ENCODE results near the gene TGFBR3. TPM values are rescaled to one million over a fixed set of nuclear protein-coding genes. Genes with fewer than 3 reads are reported as not detected.

TGFBR3 gene
- total and polyA plus RNA-seq, 2 experiments from 2014 or later, result 46.8 to 68.3 TPM

DNA sequence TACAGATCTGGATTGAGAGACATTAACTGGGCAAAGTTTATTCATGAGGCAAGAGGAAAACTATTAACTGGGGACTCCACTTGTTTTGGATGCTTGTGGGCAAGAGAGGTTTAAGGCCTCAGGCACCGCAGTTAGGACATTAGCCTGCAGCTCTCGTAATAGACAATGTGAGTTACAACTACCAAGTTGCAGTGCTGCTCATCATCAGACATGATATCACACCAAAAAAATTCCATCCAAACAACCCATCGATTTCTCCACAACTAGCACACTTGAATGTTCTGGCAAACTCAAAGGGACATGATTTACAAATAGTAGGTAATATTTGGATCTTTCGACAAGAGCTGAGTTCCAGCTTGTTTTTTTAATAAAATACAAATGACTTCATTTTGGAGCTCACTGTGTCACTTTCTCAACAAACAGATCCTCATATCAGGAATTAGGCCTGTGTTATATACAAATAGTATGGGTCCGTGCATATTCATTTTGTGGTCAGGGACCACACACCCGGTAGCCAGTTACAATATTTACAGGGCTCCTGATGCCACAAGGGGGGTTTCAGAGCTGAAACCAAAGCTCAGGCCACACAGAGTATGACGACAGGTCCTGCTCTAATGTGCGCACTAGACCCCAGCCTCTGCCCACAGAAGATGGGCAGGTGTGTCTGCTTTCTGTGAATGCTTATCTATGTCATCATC, 128.0 kb downstream of the TGFBR3 start:
- WGBS (ENCODE audit: low lambda C conversion rate, missing lambda C conversion rate), result 76% methylated on average over 8 of the region's 8 CpGs
- no peak for DNase-seq (ENCODE audit: low spot score)
- no peak overlapping the region for H3K4me2 ChIP-seq
- no peaks in the 10 kb centered on the region for H4K20me1 ChIP-seq (ENCODE audit: insufficient read depth, poor library complexity, severe bottlenecking)
- peaks cover 13% of the 10 kb centered on the region for H3K79me2 ChIP-seq
- peak overlapping the region; percentile 40 for H3K27ac ChIP-seq
- no peaks in the 10 kb centered on the region for H3K9me3 ChIP-seq (ENCODE audit: low read depth)
- H3K9me2 ChIP-seq (replicated peaks; ENCODE audit: insufficient read depth), result no peaks in the 10 kb centered on the region
- no peak for TF ChIP-seq EZH2 (IDR thresholded peaks at IDR 0.05; ENCODE audit: borderline replicate concordance)
- no peak for TF ChIP-seq EZH2phosphoT487 (IDR thresholded peaks at IDR 0.05; ENCODE audit: low read depth, severe bottlenecking, unreplicated experiment)
- TF ChIP-seq, protein P1, sequence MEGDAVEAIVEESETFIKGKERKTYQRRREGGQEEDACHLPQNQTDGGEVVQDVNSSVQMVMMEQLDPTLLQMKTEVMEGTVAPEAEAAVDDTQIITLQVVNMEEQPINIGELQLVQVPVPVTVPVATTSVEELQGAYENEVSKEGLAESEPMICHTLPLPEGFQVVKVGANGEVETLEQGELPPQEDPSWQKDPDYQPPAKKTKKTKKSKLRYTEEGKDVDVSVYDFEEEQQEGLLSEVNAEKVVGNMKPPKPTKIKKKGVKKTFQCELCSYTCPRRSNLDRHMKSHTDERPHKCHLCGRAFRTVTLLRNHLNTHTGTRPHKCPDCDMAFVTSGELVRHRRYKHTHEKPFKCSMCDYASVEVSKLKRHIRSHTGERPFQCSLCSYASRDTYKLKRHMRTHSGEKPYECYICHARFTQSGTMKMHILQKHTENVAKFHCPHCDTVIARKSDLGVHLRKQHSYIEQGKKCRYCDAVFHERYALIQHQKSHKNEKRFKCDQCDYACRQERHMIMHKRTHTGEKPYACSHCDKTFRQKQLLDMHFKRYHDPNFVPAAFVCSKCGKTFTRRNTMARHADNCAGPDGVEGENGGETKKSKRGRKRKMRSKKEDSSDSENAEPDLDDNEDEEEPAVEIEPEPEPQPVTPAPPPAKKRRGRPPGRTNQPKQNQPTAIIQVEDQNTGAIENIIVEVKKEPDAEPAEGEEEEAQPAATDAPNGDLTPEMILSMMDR (IDR thresholded peaks at IDR 0.05; ENCODE audit: poor library complexity), result no peak
- H3K4me3 ChIP-seq, result no peak overlapping the region
- no peaks in the 10 kb centered on the region for H3K36me3 ChIP-seq (replicated peaks; ENCODE audit: insufficient read depth, low read depth)
- H3K27me3 ChIP-seq, result no peaks in the 10 kb centered on the region
- H3K4me1 ChIP-seq (ENCODE audit: insufficient read depth), result peaks cover 11% of the 10 kb centered on the region
- H2AFZ ChIP-seq, result no peak overlapping the region

DNA sequence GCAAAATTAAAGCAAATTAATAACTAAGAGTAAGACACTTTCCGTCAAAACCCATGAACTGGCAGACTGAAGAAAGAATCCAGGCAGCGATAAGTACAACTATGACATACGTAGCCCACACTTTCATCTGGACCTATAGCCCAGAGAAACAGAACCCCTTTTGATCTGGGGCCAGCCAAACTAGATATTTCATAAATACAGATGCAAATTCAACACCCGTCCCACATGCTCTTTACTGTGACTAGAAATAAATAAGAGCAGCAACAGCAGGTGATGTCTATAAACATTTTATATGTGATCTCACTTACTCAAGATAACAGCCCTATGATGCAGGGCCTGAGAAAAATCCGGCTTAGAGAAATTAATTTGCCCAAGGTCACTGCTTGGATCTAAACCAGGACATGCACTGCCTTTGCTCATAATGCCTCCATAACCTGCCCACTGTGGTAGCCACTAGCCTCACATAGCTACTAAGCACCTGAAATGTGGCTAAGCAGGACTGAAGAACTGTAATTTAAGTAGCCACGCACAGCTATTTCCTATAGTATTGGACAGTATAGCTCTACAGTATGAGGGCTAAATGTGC, 130.2 kb downstream of the TGFBR3 start:
- no peak overlapping the region for H3K4me3 ChIP-seq
- no peaks in the 10 kb centered on the region for H3K9me3 ChIP-seq (ENCODE audit: low read depth)
- H3K4me1 ChIP-seq (ENCODE audit: insufficient read depth), result peaks cover 4% of the 10 kb centered on the region
- peaks cover 9% of the 10 kb centered on the region for H3K79me2 ChIP-seq
- no peaks in the 10 kb centered on the region for H3K9me2 ChIP-seq (replicated peaks; ENCODE audit: insufficient read depth)
- no peak for DNase-seq (ENCODE audit: low spot score)
- H3K36me3 ChIP-seq (replicated peaks; ENCODE audit: insufficient read depth, low read depth), result no peaks in the 10 kb centered on the region
- no peaks in the 10 kb centered on the region for H4K20me1 ChIP-seq (ENCODE audit: insufficient read depth, poor library complexity, severe bottlenecking)
- no peak overlapping the region for H3K4me2 ChIP-seq
- 77% methylated on average over 6 of the region's 6 CpGs for WGBS (ENCODE audit: low lambda C conversion rate, missing lambda C conversion rate)
- H3K27me3 ChIP-seq, result no peaks in the 10 kb centered on the region
- no peak for TF ChIP-seq EZH2phosphoT487 (IDR thresholded peaks at IDR 0.05; ENCODE audit: low read depth, severe bottlenecking, unreplicated experiment)
- H3K27ac ChIP-seq, result peak overlapping the region; percentile 26
- H2AFZ ChIP-seq, result no peak overlapping the region

DNA sequence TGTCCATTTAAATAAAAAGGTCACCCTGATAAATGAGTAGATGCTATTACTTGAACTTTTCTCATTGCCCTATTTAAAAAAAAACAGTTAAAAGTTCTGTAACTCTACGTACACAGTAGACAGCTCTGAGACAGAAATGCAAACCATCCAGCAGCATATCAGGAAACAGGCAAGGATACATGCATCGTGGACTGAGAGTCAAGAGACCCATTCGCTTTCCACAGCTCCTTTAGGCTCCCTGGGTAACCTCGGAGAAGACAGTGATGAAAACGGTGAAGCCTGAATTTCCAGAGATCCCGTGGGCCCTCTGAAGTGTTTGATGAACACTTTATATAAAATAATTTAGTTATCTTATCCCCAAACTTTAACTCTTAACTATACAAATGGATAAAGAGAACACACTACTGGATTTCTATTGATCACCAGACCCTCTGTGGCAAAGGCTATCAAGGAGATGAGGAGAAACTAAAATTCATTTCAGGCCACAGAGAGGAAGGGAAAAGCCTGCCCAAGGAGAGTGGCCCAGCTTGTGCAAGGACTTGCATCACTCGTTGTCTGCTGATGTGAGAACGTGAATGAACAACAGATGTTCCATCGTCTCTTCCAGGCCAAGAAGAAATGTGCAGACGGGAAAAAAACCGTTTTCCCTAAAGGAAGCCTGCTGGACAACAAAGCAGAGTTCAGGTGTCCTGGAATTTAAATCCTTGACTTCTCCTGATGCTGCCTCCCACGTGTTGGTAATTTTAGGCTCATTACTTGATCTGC, 131.0 kb downstream of the TGFBR3 start:
- Histone ChIP-seq H3K36me3 (replicated peaks; ENCODE audit: insufficient read depth, low read depth) (no peaks in the 10 kb centered on the region), H3K27ac (peak overlapping the region; percentile 26)
- no peak for TF ChIP-seq EZH2 (IDR thresholded peaks at IDR 0.05; ENCODE audit: borderline replicate concordance)
- TF ChIP-seq, protein P1 (IDR thresholded peaks at IDR 0.05; ENCODE audit: poor library complexity), result no peak
- TF ChIP-seq EZH2phosphoT487 (IDR thresholded peaks at IDR 0.05; ENCODE audit: low read depth, severe bottlenecking, unreplicated experiment), result no peak

DNA sequence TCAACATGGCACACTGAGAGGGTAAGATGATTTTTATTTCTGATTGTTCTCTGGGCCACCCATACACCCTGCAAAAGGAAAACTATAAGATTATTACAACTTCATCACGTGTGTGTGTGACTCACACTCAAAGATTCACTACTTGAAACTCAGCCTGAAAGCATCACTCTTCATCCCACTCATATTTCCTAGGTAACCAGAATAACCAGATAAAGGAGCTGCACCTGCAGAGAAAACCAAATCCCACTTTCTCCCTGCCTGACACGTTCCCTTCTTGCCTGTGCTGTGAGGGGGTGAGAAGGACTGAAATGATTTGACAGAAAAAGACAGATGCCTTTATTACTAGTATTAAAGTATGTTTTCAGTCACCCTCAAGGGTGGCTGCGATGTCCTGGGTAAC, 131.6 kb downstream of the TGFBR3 start:
- Histone ChIP-seq H3K27ac (no peak overlapping the region), H3K9me3 (ENCODE audit: low read depth) (no peaks in the 10 kb centered on the region), H2AFZ (no peak overlapping the region), H4K20me1 (ENCODE audit: insufficient read depth, poor library complexity, severe bottlenecking) (no peaks in the 10 kb centered on the region), H3K4me2 (no peak overlapping the region), H3K4me3 (no peak overlapping the region), H3K4me1 (ENCODE audit: insufficient read depth) (peaks cover 4% of the 10 kb centered on the region), H3K27me3 (no peaks in the 10 kb centered on the region), H3K9me2 (replicated peaks; ENCODE audit: insufficient read depth) (no peaks in the 10 kb centered on the region), H3K79me2 (peaks cover 2% of the 10 kb centered on the region), H3K36me3 (replicated peaks; ENCODE audit: insufficient read depth, low read depth) (no peaks in the 10 kb centered on the region)
- DNase-seq (ENCODE audit: low spot score), result no peak
- no peak for TF ChIP-seq EZH2phosphoT487 (IDR thresholded peaks at IDR 0.05; ENCODE audit: low read depth, severe bottlenecking, unreplicated experiment)
- WGBS (ENCODE audit: low lambda C conversion rate, missing lambda C conversion rate), result 69% methylated on average over 3 of the region's 3 CpGs

More for the DNA sequence above, 131.0 kb downstream of the TGFBR3 start:
- H3K4me1 ChIP-seq (ENCODE audit: insufficient read depth), result peaks cover 4% of the 10 kb centered on the region
- no peak for DNase-seq (ENCODE audit: low spot score)
- 66% methylated on average over 12 of the region's 12 CpGs for WGBS (ENCODE audit: low lambda C conversion rate, missing lambda C conversion rate)
- H3K27me3 ChIP-seq, result no peaks in the 10 kb centered on the region
- peaks cover 3% of the 10 kb centered on the region for H3K79me2 ChIP-seq
- no peaks in the 10 kb centered on the region for H4K20me1 ChIP-seq (ENCODE audit: insufficient read depth, poor library complexity, severe bottlenecking)
- H2AFZ ChIP-seq, result no peak overlapping the region
- H3K4me3 ChIP-seq, result no peak overlapping the region
- H3K9me2 ChIP-seq (replicated peaks; ENCODE audit: insufficient read depth), result no peaks in the 10 kb centered on the region
- no peaks in the 10 kb centered on the region for H3K9me3 ChIP-seq (ENCODE audit: low read depth)
- no peak overlapping the region for H3K4me2 ChIP-seq
